ENCODE measurements around the gene MTA1. TPM values are rescaled to one million over a fixed set of nuclear protein-coding genes. Genes with fewer than 3 reads are reported as not detected.

The MTA1 gene
- total and polyA plus RNA-seq, 2 experiments from 2014 or later, result 110 to 208 TPM

GRCh38 chr14:105422695-105423487, 3.3 kb downstream of the MTA1 start:
- Histone ChIP-seq H3K9me3 (ENCODE audit: low read depth) (no peaks in the 10 kb centered on the region), H3K27me3 (no peaks in the 10 kb centered on the region), H3K4me3 (no peak overlapping the region), H3K27ac (peak overlapping the region; percentile 81), H3K4me1 (ENCODE audit: low read depth) (peaks cover 13% of the 10 kb centered on the region), H3K36me3 (no peaks in the 10 kb centered on the region)
- no peak for DNase-seq (ENCODE audit: low read depth in 1 of 2, low spot score in 1 of 2)
- TF ChIP-seq CTCF (IDR thresholded peaks at IDR 0.05; ENCODE audit: low read depth, low read length), result no peak

- Histone ChIP-seq H3K36me3 (no peaks in the 10 kb centered on the region), H3K9me3 (ENCODE audit: low read depth) (no peaks in the 10 kb centered on the region), H3K4me1 (ENCODE audit: low read depth) (peaks cover 10% of the 10 kb centered on the region), H3K27ac (no peak overlapping the region), H3K4me3 (no peak overlapping the region), H3K27me3 (no peaks in the 10 kb centered on the region)
- TF ChIP-seq CTCF (IDR thresholded peaks at IDR 0.05; ENCODE audit: low read depth, low read length), result no peak
- DNase-seq (ENCODE audit: low read depth in 1 of 2, low spot score in 1 of 2), result no peak
Observed at GRCh38 chr14:105423488-105424195, 4.0 kb downstream of the MTA1 start.

- H3K27ac ChIP-seq, result no peak overlapping the region
- peaks cover 4% of the 10 kb centered on the region for H3K4me1 ChIP-seq (ENCODE audit: low read depth)
- no peak for DNase-seq (ENCODE audit: low read depth in 1 of 2, low spot score in 1 of 2)
- H3K9me3 ChIP-seq (ENCODE audit: low read depth), result no peaks in the 10 kb centered on the region
- H3K27me3 ChIP-seq, result no peaks in the 10 kb centered on the region
- H3K36me3 ChIP-seq, result no peaks in the 10 kb centered on the region
- TF ChIP-seq CTCF (IDR thresholded peaks at IDR 0.05; ENCODE audit: low read depth, low read length), result no peak
- H3K4me3 ChIP-seq, result no peak overlapping the region
Observed at GRCh38 chr14:105424861-105425260, 5.2 kb downstream of the MTA1 start.

- DNase-seq (ENCODE audit: low read depth in 1 of 2, low spot score in 1 of 2), result no peak
- H3K36me3 ChIP-seq, result no peaks in the 10 kb centered on the region
- no peak overlapping the region for H3K4me3 ChIP-seq
- no peaks in the 10 kb centered on the region for H3K27me3 ChIP-seq
- H3K9me3 ChIP-seq (ENCODE audit: low read depth), result no peaks in the 10 kb centered on the region
- TF ChIP-seq CTCF (IDR thresholded peaks at IDR 0.05; ENCODE audit: low read depth, low read length), result no peak
- H3K4me1 ChIP-seq (ENCODE audit: low read depth), result peaks cover 4% of the 10 kb centered on the region
- H3K27ac ChIP-seq, result no peak overlapping the region
Observed at GRCh38 chr14:105425823-105426247, 6.2 kb downstream of the MTA1 start.

GRCh38 chr14:105426416-105427130, 6.9 kb downstream of the MTA1 start:
- Histone ChIP-seq H3K9me3 (ENCODE audit: low read depth) (no peaks in the 10 kb centered on the region), H3K27me3 (no peaks in the 10 kb centered on the region), H3K36me3 (no peaks in the 10 kb centered on the region), H3K27ac (no peak overlapping the region), H3K4me1 (ENCODE audit: low read depth) (peaks cover 4% of the 10 kb centered on the region), H3K4me3 (no peak overlapping the region)
- DNase-seq (ENCODE audit: low read depth in 1 of 2, low spot score in 1 of 2), result no peak
- no peak for TF ChIP-seq CTCF (IDR thresholded peaks at IDR 0.05; ENCODE audit: low read depth, low read length)

All from cardiac muscle cell (in vitro differentiated cells and primary cell).